Left ventricle myocardium inferior (tissue), 1 donor: ENCODE results near the gene ULK4. TPM values are rescaled to one million over a fixed set of nuclear protein-coding genes. Genes with fewer than 3 reads are reported as not detected.

Source experiments
- DNase-seq: peaks from one replicate; pipeline ENCODE4 v3.0.0-alpha.2; 2020
- H3K27ac ChIP-seq: fragments of 200-600 bp; replicated peaks from 2 replicates; pipeline ENCODE4 v1.8.0; 2021
- H3K27me3 ChIP-seq: fragments of 200-600 bp; 2 replicates; pipeline ENCODE4 v1.8.0; 2021; ENCODE audit warnings: low read depth
- H3K36me3 ChIP-seq: fragments of 200-600 bp; 2 replicates; pipeline ENCODE4 v1.8.0; 2021
- H3K4me1 ChIP-seq: fragments of 200-600 bp; 2 replicates; pipeline ENCODE4 v1.8.0; 2021
- H3K4me3 ChIP-seq: fragments of 200-600 bp; 2 replicates; pipeline ENCODE4 v1.8.0; 2021; ENCODE audit warnings: mild to moderate bottlenecking, moderate library complexity
- H3K9me3 ChIP-seq: fragments of 200-600 bp; replicated peaks from 2 replicates; pipeline ENCODE4 v1.8.0; 2021
- CTCF ChIP-seq: fragments of 200-600 bp; IDR thresholded peaks from 2 replicates; pipeline ENCODE4 v1.8.0; 2021; ENCODE audit warnings: antibody characterized with exemption, mild to moderate bottlenecking, borderline replicate concordance
- intact Hi-C: fragments of 100-400 bp; cut with micrococcal nuclease; formaldehyde crosslinking; loops from one replicate; pipeline ENCODE4 v1.11.0; 2022
- total RNA-seq: library from RNA; stranded (reverse); fragmentation: NEBNext Ultra II Directional; extraction: Animal tissue kit (Norgen Biotek cat#: 25700); gene quantifications from one replicate; pipeline ENCODE4 v1.2.1, GENCODE V29; 2021
- donor health status: DM: no; HTN: yes; CAD: no; lungs with severe emphysema.

Gene ULK4
- total RNA-seq, 1 donor from 2014 or later = 1.8 TPM

- Histone ChIP-seq H3K9me3 (peaks cover 16% of the 10 kb centered on the region), H3K36me3 (no peaks in the 10 kb centered on the region), H3K27ac (no peak overlapping the region), H3K4me3 (no peak overlapping the region), H3K27me3 (no peaks in the 10 kb centered on the region), H3K4me1 (no peaks in the 10 kb centered on the region)
- TF ChIP-seq CTCF = no peak
- intact Hi-C loops = no loop called here
- DNase-seq = no peak
Observed at GRCh38 chr3:41274944-41275668, 686.8 kb downstream of the ULK4 start.

- Histone ChIP-seq H3K9me3 (peaks cover 16% of the 10 kb centered on the region), H3K27me3 (no peaks in the 10 kb centered on the region), H3K36me3 (no peaks in the 10 kb centered on the region), H3K4me1 (no peaks in the 10 kb centered on the region), H3K4me3 (no peak overlapping the region), H3K27ac (no peak overlapping the region)
- TF ChIP-seq CTCF = no peak
- intact Hi-C loops = no loop called here
- no peak for DNase-seq
Observed at GRCh38 chr3:41272667-41273066, 689.2 kb downstream of the ULK4 start.

GRCh38 chr3:41267975-41268640, 693.8 kb downstream of the ULK4 start:
- Histone ChIP-seq H3K27me3 (no peaks in the 10 kb centered on the region), H3K4me3 (no peak overlapping the region), H3K9me3 (peaks cover 18% of the 10 kb centered on the region), H3K36me3 (no peaks in the 10 kb centered on the region), H3K27ac (no peak overlapping the region), H3K4me1 (peaks cover 8% of the 10 kb centered on the region)
- no peak for DNase-seq
- intact Hi-C loops = no loop called here
- TF ChIP-seq CTCF = no peak

GRCh38 chr3:41265823-41266273, 696.1 kb downstream of the ULK4 start:
- DNase-seq = no peak
- Histone ChIP-seq H3K4me1 (peaks cover 8% of the 10 kb centered on the region), H3K27me3 (no peaks in the 10 kb centered on the region), H3K27ac (no peak overlapping the region), H3K4me3 (no peak overlapping the region), H3K9me3 (peaks cover 4% of the 10 kb centered on the region), H3K36me3 (no peaks in the 10 kb centered on the region)
- intact Hi-C loops = no loop called here
- no peak for TF ChIP-seq CTCF

- no peak overlapping the region for H3K27ac ChIP-seq
- no peak for DNase-seq
- peaks cover 4% of the 10 kb centered on the region for H3K9me3 ChIP-seq
- H3K4me3 ChIP-seq = no peak overlapping the region
- H3K4me1 ChIP-seq = peaks cover 8% of the 10 kb centered on the region
- no peaks in the 10 kb centered on the region for H3K36me3 ChIP-seq
- intact Hi-C loops = no loop called here
- no peak for TF ChIP-seq CTCF
- no peaks in the 10 kb centered on the region for H3K27me3 ChIP-seq
Observed at GRCh38 chr3:41265011-41265545, 696.8 kb downstream of the ULK4 start.
